ENCODE results near the gene RASSF8. TPM values are rescaled to one million over a fixed set of nuclear protein-coding genes. Genes with fewer than 3 reads are reported as not detected.

Gene RASSF8
- total and polyA plus RNA-seq, 9 of the 15 experiments (the other 6 are each of a cell fraction or from before 2014, with no cell fraction given), result 0.01 to 0.36 (median 0.12) TPM; not detected in 1

DNA sequence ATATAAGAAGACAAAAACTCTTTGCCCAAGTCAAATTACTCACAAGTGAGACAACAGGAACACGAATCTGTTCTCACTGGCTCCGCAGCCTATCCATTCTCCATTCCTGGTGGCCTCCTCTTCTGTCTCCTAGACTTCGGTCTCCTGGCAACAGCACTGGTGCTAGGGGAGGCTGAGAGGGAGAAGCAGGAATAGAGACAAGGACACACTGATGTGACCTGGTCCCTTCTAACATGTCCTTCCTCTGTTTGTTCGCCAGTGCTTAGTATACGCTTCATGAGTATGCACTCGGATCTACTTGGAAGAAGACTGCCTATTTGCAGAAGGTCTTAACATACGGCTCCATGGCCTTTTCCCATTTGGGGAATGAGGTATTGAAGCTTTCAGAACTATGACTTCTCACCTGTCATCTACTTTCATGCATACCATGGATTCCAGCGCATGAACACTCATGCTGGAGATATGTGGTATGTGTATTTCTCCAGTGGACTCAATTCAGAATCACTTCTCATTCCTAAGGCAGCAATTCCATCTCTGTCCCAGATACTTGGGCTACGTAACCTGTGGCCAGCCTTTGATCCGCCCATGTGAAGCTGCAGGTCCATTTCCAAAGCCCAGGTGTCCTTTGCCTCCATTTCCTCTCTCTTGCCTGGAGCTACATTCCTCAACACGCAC is 132.5 kb downstream of the RASSF8 start:
- 0% methylated on average over 11 of the region's 11 CpGs for WGBS (ENCODE audit: insufficient coverage, low coverage, missing lambda C conversion rate)
- no peaks in the 10 kb centered on the region for H3K4me1 ChIP-seq (replicated peaks in 1 of 2; ENCODE audit: control insufficient read depth in 2 of 2, insufficient read depth in 2 of 2, low read length in 2 of 2)
- H3K27ac ChIP-seq (ENCODE audit: extremely low read depth, low read depth, low read length), result no peak overlapping the region
- ATAC-seq (no peak), DNase-seq (ENCODE audit: extremely low read depth in 1 of 4, low spot score in 3 of 4) (no peak), FAIRE-seq (no peak)
- intact Hi-C loops (cut with micrococcal nuclease), result loop anchor here (10.0 kb wide), 2 partner anchors 434 to 614 kb away; no protein-coding TSS in a partner anchor
- H3K36me3 ChIP-seq (ENCODE audit: control insufficient read depth, insufficient read depth, low read length), result no peaks in the 10 kb centered on the region
- CTCF ChIA-PET (ENCODE audit: low intra/inter-chr PET ratio), result no interaction called here
- in situ Hi-C loops (cut with MboI), result no loop called here
- H3K9me3 ChIP-seq (replicated peaks; ENCODE audit: control insufficient read depth, insufficient read depth, low read depth, low read length), result no peaks in the 10 kb centered on the region
- H3K4me3 ChIP-seq, result no peak overlapping the region
- H3K9ac ChIP-seq (ENCODE audit: insufficient read depth in 1 of 2, low read depth in 2 of 2, low read length in 2 of 2), result no peak overlapping the region
- POLR2A ChIA-PET, result no interaction called here
- H3K4me2 ChIP-seq (ENCODE audit: insufficient read depth, low read length), result no peak overlapping the region
- H3K9me1 ChIP-seq (ENCODE audit: control insufficient read depth, insufficient read depth, low read length), result no peaks in the 10 kb centered on the region
- no peak overlapping the region for H2AFZ ChIP-seq (ENCODE audit: low read depth, low read length)
- H4K20me1 ChIP-seq (replicated peaks; ENCODE audit: control insufficient read depth, insufficient read depth, low read length), result no peaks in the 10 kb centered on the region
- no peaks in the 10 kb centered on the region for H3K79me2 ChIP-seq (ENCODE audit: control insufficient read depth, insufficient read depth, low read length)
- peaks cover 4 to 6% of the 10 kb centered on the region in 2 experiments; a peak in 3 of 5 replicates for H3K27me3 ChIP-seq (ENCODE audit: control insufficient read depth in 2 of 2, insufficient read depth in 2 of 2, low read length in 2 of 2)
- no TSS peak for BruUV-seq (replicated peaks)
- TF ChIP-seq MECOM (CRISPR knock-in tag; IDR thresholded peaks at IDR 0.05) (no peak), MTA2 (IDR thresholded peaks at IDR 0.05; ENCODE audit: low read depth) (no peak), RFX5 (IDR thresholded peaks at IDR 0.05; ENCODE audit: low read depth, low read length) (no peak), ZFP36 (IDR thresholded peaks at IDR 0.05; ENCODE audit: low read depth, low read length, partially characterized antibody) (no peak), PRPF4 (IDR thresholded peaks at IDR 0.05; ENCODE audit: insufficient read depth, low read depth, low read length, poor library complexity, severe bottlenecking) (no peak), BACH1 (tag; IDR thresholded peaks at IDR 0.05) (no peak), POLR2G (IDR thresholded peaks at IDR 0.05; ENCODE audit: low read depth, low read length) (no peak), XRCC4 (IDR thresholded peaks at IDR 0.05; ENCODE audit: extremely low read depth, insufficient read depth, insufficient read length) (no peak), SAFB (IDR thresholded peaks at IDR 0.05; ENCODE audit: borderline replicate concordance, low read depth, low read length) (no peak), ZNF354B (CRISPR knock-in tag; IDR thresholded peaks at IDR 0.05) (no peak), MAZ (CRISPR knock-in tag; conservative IDR thresholded peaks at IDR 0.05 in 1 of 2, IDR thresholded peaks at IDR 0.05 in 1 of 2) (no peak), ZNF274 (IDR thresholded peaks at IDR 0.05; ENCODE audit: borderline replicate concordance, low read depth, low read length) (no peak)
- TF ChIP-seq, protein P1, sequence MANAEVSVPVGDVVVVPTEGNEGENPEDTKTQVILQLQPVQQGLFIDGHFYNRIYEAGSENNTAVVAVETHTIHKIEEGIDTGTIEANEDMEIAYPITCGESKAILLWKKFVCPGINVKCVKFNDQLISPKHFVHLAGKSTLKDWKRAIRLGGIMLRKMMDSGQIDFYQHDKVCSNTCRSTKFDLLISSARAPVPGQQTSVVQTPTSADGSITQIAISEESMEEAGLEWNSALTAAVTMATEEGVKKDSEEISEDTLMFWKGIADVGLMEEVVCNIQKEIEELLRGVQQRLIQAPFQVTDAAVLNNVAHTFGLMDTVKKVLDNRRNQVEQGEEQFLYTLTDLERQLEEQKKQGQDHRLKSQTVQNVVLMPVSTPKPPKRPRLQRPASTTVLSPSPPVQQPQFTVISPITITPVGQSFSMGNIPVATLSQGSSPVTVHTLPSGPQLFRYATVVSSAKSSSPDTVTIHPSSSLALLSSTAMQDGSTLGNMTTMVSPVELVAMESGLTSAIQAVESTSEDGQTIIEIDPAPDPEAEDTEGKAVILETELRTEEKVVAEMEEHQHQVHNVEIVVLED (CRISPR knock-in tag; IDR thresholded peaks at IDR 0.05), result no peak
- TF ChIP-seq, protein P2, sequence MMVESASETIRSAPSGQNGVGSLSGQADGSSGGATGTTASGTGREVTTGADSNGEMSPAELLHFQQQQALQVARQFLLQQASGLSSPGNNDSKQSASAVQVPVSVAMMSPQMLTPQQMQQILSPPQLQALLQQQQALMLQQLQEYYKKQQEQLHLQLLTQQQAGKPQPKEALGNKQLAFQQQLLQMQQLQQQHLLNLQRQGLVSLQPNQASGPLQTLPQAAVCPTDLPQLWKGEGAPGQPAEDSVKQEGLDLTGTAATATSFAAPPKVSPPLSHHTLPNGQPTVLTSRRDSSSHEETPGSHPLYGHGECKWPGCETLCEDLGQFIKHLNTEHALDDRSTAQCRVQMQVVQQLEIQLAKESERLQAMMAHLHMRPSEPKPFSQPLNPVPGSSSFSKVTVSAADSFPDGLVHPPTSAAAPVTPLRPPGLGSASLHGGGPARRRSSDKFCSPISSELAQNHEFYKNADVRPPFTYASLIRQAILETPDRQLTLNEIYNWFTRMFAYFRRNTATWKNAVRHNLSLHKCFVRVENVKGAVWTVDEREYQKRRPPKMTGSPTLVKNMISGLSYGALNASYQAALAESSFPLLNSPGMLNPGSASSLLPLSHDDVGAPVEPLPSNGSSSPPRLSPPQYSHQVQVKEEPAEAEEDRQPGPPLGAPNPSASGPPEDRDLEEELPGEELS (CRISPR knock-in tag; IDR thresholded peaks at IDR 0.05; ENCODE audit: borderline replicate concordance), result no peak
